Measurements from ENCODE around the gene RNU7-1. TPM values are rescaled to one million over a fixed set of nuclear protein-coding genes. Genes with fewer than 3 reads are reported as not detected.
A peak's percentile ranks its signal among the peaks of the same experiment; 100 is the strongest.

Gene RNU7-1
- total and polyA plus RNA-seq, 9 of the 15 experiments (the other 6 are each of a cell fraction or from before 2014, with no cell fraction given) = not detected

GRCh38 chr12:6966351-6966750 is 22.7 kb downstream of the RNU7-1 start:
- intact Hi-C loops (cut with micrococcal nuclease) = loop anchor here (10.0 kb wide), 1 partner anchor 218 kb away; the partner anchor contains the start of gene PEX5
- Histone ChIP-seq H3K4me1 (replicated peaks in 1 of 2; ENCODE audit: control insufficient read depth in 2 of 2, insufficient read depth in 2 of 2, low read length in 2 of 2) (peaks cover 47 to 60% of the 10 kb centered on the region in 2 experiments), H3K9ac (ENCODE audit: insufficient read depth in 1 of 2, low read depth in 2 of 2, low read length in 2 of 2) (peak overlapping the region in 1 of 2 experiments; percentile 60; a peak in 1 of 4 replicates), H3K36me3 (ENCODE audit: control insufficient read depth, insufficient read depth, low read length) (peaks cover 49% of the 10 kb centered on the region), H3K4me3 (no peak overlapping the region), H3K9me3 (replicated peaks; ENCODE audit: control insufficient read depth, insufficient read depth, low read depth, low read length) (no peaks in the 10 kb centered on the region), H4K20me1 (replicated peaks; ENCODE audit: control insufficient read depth, insufficient read depth, low read length) (no peaks in the 10 kb centered on the region), H3K9me1 (ENCODE audit: control insufficient read depth, insufficient read depth, low read length) (no peaks in the 10 kb centered on the region), H2AFZ (ENCODE audit: low read depth, low read length) (no peak overlapping the region), H3K27me3 (ENCODE audit: control insufficient read depth in 2 of 2, insufficient read depth in 2 of 2, low read length in 2 of 2) (no peaks in the 10 kb centered on the region), H3K79me2 (ENCODE audit: control insufficient read depth, insufficient read depth, low read length) (peaks cover 46% of the 10 kb centered on the region), H3K27ac (ENCODE audit: extremely low read depth, low read depth, low read length) (no peak overlapping the region; the same call in 2 of the 3 replicates), H3K4me2 (ENCODE audit: insufficient read depth, low read length) (no peak overlapping the region)
- DNase-seq (ENCODE audit: extremely low read depth in 1 of 4, low spot score in 3 of 4) (no peak), ATAC-seq (no peak), FAIRE-seq (no peak)
- CTCF ChIA-PET (ENCODE audit: low intra/inter-chr PET ratio) = no interaction called here
- TF ChIP-seq POLR2AphosphoS5 (IDR thresholded peaks at IDR 0.05; ENCODE audit: control insufficient read depth, insufficient read depth, low read depth, low read length) (peak; percentile 24; the same call in 1 of the 2 replicates), ZNF592 (IDR thresholded peaks at IDR 0.05) (no peak), ZBTB34 (CRISPR knock-in tag; IDR thresholded peaks at IDR 0.05) (no peak)
- POLR2A ChIA-PET = interaction anchor here (0.6 to 1.6 kb wide), 7 partner anchors 19 to 145 kb away, joined by 3 to 6 read pairs (median 3); partner anchors contain the start of genes C12orf57 and RNU7-1
- in situ Hi-C loops (cut with MboI) = no loop called here
- no TSS peak for BruUV-seq (replicated peaks)
- 68% methylated on average over 5 of the region's 7 CpGs for WGBS (ENCODE audit: insufficient coverage, low coverage, missing lambda C conversion rate)

Measured in K562 (cell line).